ENCODE data around the gene MAST3.

MAST3 gene

GRCh38 chr19:18165794-18166544, 68.4 kb downstream of the MAST3 start (continued):
- no peak for TF ChIP-seq PRDM2 (tag by site-specific recombination; IDR thresholded peaks at IDR 0.05; ENCODE audit: borderline replicate concordance)

GRCh38 chr19:18167011-18167410, 69.4 kb downstream of the MAST3 start:
- Histone ChIP-seq H3K4me3 (ENCODE audit: low read depth, low read length) (no peak overlapping the region), H3K27ac (ENCODE audit: extremely low read depth, low read depth, low read length) (no peak overlapping the region), H3K4me1 (ENCODE audit: control insufficient read depth, insufficient read depth, low read length) (no peaks in the 10 kb centered on the region), H3K36me3 (ENCODE audit: control insufficient read depth in 2 of 2, insufficient read depth in 1 of 2, low read length in 2 of 2) (peaks cover 21 to 71% of the 10 kb centered on the region in 2 experiments; a peak in 2 of 3 replicates), H3K9me3 (ENCODE audit: control insufficient read depth, insufficient read depth, low read depth, low read length) (no peaks in the 10 kb centered on the region)
- ChIA-PET POLR2A (no interaction called here), CTCF (interaction anchor here (1.7 to 7.2 kb wide), 2 partner anchors 53 to 106 kb away, joined by 5 to 83 read pairs; no protein-coding TSS in a partner anchor)
- TF ChIP-seq KLF10 (tag by site-specific recombination; IDR thresholded peaks at IDR 0.05), result no peak
- no peak for TF ChIP-seq KLF16 (tag by site-specific recombination; IDR thresholded peaks at IDR 0.05)
- TF ChIP-seq ZFP3 (tag by site-specific recombination; IDR thresholded peaks at IDR 0.05; ENCODE audit: low read depth), result no peak
- no peak for TF ChIP-seq ZNF670 (tag by site-specific recombination; IDR thresholded peaks at IDR 0.05; ENCODE audit: low read depth)
- no peak for TF ChIP-seq ZNF621 (tag by site-specific recombination; IDR thresholded peaks at IDR 0.05)
- TF ChIP-seq ZNF747 (tag by site-specific recombination; IDR thresholded peaks at IDR 0.05), result no peak
- no peak for TF ChIP-seq ZBTB49 (tag by site-specific recombination; IDR thresholded peaks at IDR 0.05; ENCODE audit: low read depth)
- no peak for TF ChIP-seq ZNF292 (tag by site-specific recombination; IDR thresholded peaks at IDR 0.05; ENCODE audit: borderline replicate concordance, low read depth)
- no peak for TF ChIP-seq ZFP69B (tag by site-specific recombination; IDR thresholded peaks at IDR 0.05)
- TF ChIP-seq MZF1 (tag by site-specific recombination; IDR thresholded peaks at IDR 0.05; ENCODE audit: borderline replicate concordance), result no peak
- no peak for TF ChIP-seq ZNF792 (tag by site-specific recombination; IDR thresholded peaks at IDR 0.05)
- no peak for TF ChIP-seq ZNF473 (tag by site-specific recombination; IDR thresholded peaks at IDR 0.05)
- TF ChIP-seq ZNF174 (tag by site-specific recombination; IDR thresholded peaks at IDR 0.05), result no peak
- no peak for TF ChIP-seq ZNF398 (tag by site-specific recombination; IDR thresholded peaks at IDR 0.05)
- no peak for TF ChIP-seq WT1 (tag by site-specific recombination; IDR thresholded peaks at IDR 0.05)
- no peak for TF ChIP-seq ZNF777 (tag by site-specific recombination; IDR thresholded peaks at IDR 0.05; ENCODE audit: borderline replicate concordance)
- TF ChIP-seq TCF7L2 (IDR thresholded peaks at IDR 0.05; ENCODE audit: borderline replicate concordance, low read depth, low read length), result no peak
- no peak for TF ChIP-seq ZFP37 (tag by site-specific recombination; IDR thresholded peaks at IDR 0.05)

All from HEK293 (cell line).